Stimulated activated CD4-positive, alpha-beta T cell treated with anti-CD3 and anti-CD28 coated beads, Interleukin-4, amount 100 ng/mL, for 1 hour (primary cell): Measurements from ENCODE around the gene APRT.
"Not testable (repeated sequence)": the region's sequence is repeated elsewhere in the genome, so short reads cannot be mapped to it uniquely, and the experiment has no call there.

Experiments used
- DNase-seq: peaks from one replicate; pipeline ENCODE4 v3.0.0-alpha.2; 2020

Gene APRT

GRCh38 chr16:88784856-88785105 lies 26.9 kb downstream of the APRT start:
- no peak for DNase-seq

DNA sequence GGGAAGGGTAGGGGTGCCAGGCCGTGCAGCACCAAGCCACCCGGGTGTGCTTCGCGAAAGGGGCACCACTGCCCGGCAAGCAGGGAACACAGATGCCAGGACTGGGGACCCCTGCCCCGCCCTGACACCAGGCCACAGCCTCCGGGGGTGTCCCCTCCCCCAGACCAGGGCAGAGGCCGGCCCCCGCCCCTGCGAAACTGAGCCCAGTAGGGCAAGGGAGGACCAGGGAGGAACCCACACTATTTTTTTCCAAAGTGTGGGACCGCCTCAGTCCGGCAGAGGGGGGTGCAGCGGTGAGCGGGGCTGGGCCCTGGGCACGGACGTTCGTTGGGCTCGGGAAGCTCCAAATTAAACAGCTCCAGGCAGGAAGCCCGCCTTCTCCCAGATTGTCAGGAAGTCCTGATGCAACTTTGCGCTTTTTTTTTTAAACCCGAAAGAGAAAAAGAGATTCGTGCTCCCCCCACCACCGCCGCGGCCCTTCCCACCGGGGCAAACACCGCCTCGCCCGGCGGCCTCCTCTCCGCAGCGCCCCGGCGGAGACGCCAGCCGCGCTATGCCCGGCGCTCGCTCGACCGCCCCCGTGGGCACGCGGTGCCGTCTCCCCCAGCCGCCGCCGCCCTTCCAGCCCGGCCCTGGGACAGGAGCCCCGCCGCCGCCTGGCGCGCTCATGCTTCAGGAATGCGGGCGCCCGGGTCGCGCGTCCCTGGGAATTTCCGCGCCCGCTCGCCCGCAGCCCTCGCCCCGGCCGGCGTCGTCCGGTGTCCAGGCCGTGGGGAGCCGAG lies 27.5 kb downstream of the APRT start:
- DNase-seq: peak; percentile 62

- DNase-seq: no peak
These were observed 28.2 kb downstream of the APRT start for GRCh38 chr16:88783391-88784073.

DNA sequence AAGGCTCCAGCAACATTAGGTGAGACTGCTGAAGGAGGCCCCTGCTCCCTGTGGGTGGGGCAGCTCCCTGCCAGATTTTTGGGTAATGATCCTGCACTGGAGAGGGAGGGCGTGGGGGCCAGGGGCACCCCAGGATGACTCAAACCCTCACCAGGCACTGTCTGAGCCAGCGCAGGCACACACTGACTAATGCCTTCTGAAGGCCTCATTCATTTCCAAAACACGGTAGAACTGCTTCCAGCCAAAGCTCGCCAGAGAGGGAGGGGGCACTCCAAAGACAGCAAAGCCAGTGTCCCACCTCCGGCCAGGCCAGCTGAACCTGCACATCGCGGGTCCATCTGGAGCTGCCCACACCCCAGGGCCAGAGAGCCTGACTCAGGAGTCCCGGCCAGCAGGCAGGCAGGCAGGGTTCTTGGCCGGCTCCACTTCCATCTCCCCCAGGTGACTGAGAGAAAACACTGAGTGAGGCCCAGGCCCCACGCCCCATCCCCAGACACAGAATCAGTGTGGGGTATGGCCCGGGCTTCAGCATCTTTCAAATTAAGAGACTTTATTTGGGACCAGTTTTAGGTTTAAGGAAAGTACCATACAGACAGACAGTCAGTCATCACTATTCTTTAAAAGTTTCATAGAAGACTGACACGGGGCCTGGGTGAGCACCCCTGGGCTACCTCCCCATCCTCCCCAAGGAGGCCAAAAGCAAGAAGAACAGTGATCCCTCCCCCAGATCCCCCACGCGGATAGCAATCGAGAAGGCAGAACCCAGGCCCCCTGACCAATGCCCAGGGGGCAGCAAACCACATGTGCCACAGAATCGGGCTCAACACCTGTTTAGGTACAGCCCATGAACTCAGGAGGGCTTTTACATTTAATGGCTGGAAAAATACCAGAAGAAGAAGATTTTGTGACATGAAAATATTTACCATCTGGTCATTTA lies 29.0 kb downstream of the APRT start:
- peak; percentile 82 for DNase-seq

GRCh38 chr16:88781140-88782077 lies 30.3 kb downstream of the APRT start:
- peak; percentile 76 for DNase-seq

DNA sequence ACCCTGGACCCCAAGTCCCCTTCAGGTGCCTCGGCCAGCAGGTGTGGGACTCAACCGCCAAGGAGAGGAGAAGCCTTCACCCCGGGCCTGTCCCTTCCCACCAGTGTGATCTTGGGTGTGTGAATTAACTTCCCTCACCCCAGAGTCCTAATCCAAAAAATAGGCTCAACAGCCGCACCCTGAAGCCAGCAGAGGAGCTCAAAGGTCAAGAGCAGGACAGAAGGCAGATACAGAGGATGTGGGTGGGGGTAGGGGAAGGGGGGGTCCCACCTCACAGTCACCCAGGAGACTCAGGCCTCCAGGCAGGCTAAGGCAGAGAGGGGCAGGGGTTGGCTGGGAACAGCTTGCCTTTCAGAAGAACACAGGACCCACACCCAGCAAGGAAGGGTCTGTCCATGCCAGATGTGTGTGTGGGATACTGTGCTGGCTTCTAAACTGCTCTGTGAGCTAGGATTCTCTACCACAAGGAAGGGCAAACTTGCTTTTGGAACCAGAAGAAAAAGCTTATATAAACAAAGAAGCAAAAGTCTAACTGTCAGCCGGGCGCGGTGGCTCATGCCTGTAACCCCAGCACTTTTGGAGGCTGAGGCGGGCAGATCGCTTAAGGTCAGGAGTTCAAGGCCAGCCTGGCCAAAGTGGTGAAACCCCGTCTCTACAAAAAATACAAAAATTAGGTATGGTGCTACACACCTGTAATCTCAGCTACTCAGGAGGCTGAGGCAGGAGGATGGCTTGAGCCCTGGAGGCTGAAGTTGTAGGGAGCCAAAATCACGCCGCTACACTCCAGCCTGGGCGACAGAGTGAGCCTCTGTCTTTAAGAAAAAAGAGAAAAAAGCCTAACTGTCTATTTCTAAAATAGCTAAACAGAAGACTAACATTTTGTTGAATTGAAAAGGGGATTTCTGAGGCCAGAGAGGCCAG lies 31.3 kb downstream of the APRT start:
- DNase-seq: no peak

- no peak for DNase-seq
These were observed 32.2 kb downstream of the APRT start for GRCh38 chr16:88779406-88780141.

DNA sequence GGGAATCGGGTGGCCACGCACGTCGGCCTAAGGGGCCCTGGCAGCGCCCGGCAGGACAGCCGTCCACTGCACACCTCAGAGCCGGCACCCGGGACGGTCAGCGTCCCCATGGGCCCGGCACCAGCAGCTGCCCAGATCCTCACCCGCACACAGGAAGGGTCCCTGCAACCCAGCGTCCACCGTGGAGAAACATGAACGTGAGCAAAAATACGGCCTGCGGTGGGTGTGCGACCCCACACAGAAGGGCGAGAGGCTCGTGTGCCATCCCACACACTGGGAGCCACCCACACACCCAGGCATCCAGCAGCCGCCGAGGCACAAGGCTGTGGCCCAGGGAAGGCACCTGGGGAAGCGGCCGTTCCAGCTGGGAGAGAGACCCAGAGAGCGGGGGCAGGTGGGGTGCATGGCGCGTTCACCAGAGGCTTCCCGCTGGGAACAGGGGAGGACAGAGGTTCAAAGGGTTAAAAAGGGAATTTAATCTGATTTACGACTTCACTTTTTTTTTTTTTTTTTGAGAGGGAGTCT lies 33.1 kb downstream of the APRT start:
- DNase-seq: no peak

GRCh38 chr16:88778271-88778525 lies 33.5 kb downstream of the APRT start:
- no peak for DNase-seq

GRCh38 chr16:88777471-88778270 lies 34.1 kb downstream of the APRT start:
- DNase-seq: no peak

GRCh38 chr16:88775825-88776224 lies 35.9 kb downstream of the APRT start:
- no peak for DNase-seq

GRCh38 chr16:88774544-88775393 lies 37.0 kb downstream of the APRT start:
- DNase-seq: no peak

DNA sequence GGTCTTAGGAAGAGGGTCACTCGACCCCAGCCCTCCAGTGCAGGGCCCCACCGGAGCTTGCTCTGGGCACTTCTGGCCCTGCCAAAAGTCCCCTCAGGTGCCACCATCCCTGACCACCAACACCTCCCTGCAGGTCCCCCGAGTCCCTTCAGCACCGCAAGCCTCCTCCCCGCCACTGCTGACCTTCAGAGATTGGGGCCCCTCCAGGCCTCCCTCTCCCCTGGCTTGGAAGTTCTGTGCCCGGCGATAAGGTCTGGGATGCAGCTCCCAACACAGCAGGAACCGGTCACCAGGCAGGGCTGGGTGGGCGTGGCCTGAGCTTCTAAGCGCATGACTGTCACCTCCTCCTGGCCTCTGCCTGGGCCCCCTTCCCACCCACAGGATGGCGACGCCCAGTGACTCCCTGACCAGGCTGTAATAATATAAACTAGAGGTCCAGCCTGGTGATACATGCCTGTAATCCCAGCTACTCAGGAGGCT lies 37.9 kb downstream of the APRT start:
- no peak for DNase-seq

- DNase-seq: no peak
These were observed 38.6 kb downstream of the APRT start for GRCh38 chr16:88772871-88773811.

GRCh38 chr16:88771781-88772180 lies 39.9 kb downstream of the APRT start:
- DNase-seq: not testable (repeated sequence)

DNA sequence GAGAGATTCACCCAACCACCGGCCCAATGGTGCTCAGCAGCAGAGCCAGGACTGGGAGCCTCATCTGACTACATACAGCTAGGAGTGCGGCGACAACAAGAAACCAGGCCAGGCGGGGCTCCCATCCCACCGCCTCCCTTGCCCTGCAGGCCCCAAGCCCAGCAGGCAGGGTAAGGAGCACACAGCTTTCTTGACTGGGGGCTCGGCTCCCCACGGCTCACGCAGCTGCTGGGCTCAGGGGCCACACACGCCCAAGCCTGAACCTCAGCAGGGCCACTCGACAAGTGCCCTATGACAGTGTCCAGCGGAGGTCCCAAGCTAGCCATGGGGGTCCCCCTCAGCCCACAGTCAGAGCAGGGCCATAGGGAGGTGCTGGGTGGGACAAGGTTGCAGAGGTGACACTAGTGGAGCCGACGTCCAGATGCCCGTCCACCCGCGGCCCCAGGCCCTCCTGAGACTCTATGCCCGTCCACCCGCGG lies 40.4 kb downstream of the APRT start:
- no peak for DNase-seq
